Brain pericyte (primary cell): ENCODE data around the gene SLC30A1.
"Not testable (repeated sequence)": the region's sequence is repeated elsewhere in the genome, so short reads cannot be mapped to it uniquely, and the experiment has no call there.

Experiments
- DNase-seq: peaks from one replicate; pipeline ENCODE4 v3.0.0-alpha.2; 2012; ENCODE audit warnings: low read depth, low spot score

The SLC30A1 gene

DNA sequence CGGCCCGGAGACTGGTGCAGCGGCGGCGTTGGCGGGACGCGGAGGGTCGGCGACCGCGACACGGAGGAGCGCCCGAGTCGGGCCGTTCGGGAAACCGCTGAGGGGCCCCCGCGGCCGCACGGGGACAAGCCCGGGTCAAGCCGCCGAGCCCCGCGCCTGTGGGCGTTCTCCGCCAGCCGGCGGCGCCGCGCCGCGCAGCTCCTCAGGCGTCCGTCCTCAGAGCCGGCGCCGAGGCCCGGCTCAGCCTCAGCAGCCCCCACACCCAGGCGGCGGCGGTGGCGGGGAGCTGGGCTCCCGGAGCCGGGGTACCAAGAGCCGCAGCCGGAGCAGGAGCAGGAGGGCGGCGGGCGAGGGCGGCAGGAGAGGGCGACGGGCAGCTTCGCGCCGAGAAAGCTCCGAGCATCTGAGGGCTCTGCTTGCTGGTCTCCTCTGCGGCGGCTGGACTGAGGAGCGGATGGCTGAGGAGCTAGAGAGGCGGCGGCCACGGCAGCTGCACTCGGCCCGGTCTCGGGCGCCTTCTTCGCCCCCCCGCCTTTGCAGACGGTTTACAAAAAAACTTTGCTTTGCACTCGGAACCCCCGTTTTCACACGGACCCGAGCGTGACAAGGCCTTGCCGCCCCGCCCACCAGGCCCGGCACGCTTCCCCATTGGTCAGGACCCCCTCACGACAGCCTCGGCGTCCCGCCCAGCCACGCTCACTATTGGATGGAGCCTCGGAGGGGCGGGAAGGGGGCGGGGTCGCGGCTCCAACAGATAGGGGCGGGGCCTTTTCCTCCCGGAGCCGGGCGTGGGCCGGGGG, at the start of gene SLC30A1:
Gene SLC30A1, minus strand, starts transcription at position 522 of the 800 bp plus-strand sequence. CDS start 549 bp downstream, outside the sequence.
- peak; percentile 89 for DNase-seq

- no peak for DNase-seq
Observed at GRCh38 chr1:211628417-211628816, 49.5 kb upstream of the SLC30A1 start.

- DNase-seq = no peak
Observed at GRCh38 chr1:211627259-211627658, 48.3 kb upstream of the SLC30A1 start.

- not testable (repeated sequence) for DNase-seq
Observed at GRCh38 chr1:211625866-211626265, 46.9 kb upstream of the SLC30A1 start.

GRCh38 chr1:211625040-211625439, 46.1 kb upstream of the SLC30A1 start:
- DNase-seq = no peak

DNA sequence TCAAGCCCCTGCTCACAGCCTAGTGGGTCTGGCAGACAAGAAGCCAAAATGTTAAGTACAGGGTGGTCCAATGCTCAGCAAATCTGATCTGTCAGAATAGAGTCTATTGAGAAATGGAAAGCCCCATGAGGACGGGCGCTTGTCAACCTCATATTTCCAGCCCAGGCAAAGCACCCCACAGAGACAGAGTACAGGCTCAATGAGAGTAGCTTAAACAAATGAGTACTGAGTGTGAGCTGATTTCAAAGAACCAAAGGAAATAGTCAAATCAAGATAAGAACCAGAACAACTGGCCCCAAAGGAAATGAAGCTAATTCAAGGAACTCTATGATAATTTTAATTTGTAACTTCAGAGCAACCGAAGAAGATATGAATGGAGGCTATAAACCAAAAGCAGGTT, 44.6 kb upstream of the SLC30A1 start:
- DNase-seq = no peak

DNA sequence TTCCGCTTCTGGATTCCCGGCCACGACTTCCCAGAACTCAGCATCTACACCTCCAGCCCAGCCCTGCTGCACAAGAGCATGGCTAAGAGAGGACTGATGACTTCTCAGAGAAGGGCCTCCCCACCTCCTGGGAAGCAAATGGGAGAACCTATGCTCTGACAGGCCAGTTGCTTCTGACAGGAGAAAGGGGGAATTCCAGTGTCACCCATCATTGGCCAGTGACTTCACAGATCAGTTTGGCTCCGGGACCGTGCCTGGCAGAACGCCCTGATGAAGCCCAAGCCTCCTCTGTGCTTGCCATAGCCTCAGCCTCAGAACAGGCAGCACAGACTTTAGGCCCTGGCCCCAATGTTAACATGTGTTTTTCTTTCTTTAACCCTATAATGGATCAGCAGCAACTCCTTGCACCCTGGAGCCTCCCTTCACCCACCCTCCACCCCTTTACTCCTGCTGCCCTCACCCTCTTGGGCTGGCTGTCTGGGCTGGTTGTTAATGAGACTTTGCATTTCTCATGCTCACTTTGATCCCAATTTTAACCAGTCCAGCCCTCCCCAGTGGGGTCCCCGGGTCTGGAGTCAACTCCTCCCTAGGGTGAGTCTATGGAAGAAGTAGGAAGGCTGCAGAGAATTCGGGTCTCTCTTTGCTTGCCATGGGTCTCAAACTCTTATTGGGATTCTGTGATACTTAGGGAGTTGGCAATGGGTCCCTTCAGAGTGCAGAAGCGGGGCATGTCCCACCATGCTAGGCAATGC, 42.7 kb upstream of the SLC30A1 start:
- no peak for DNase-seq

DNA sequence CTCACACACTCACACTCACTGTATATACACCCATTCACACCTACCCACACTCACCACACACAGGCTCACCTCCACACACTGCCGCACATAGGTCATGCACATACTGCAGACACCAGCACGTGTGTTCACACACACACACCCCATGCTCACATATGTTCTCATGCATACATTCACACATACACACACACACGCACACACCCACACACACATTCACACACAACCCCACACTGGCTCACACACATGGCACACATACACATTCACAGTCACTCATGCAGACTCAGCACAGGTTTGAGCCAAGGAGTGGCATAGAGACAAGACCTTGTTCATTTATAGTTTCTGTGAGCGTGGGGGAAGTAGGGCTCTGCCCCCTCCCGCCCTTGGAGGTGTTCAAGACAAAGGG, 41.1 kb upstream of the SLC30A1 start:
- DNase-seq = no peak

GRCh38 chr1:211619033-211619996, 40.4 kb upstream of the SLC30A1 start:
- no peak for DNase-seq

- no peak for DNase-seq
Observed at GRCh38 chr1:211616965-211617297, 38.0 kb upstream of the SLC30A1 start.

DNA sequence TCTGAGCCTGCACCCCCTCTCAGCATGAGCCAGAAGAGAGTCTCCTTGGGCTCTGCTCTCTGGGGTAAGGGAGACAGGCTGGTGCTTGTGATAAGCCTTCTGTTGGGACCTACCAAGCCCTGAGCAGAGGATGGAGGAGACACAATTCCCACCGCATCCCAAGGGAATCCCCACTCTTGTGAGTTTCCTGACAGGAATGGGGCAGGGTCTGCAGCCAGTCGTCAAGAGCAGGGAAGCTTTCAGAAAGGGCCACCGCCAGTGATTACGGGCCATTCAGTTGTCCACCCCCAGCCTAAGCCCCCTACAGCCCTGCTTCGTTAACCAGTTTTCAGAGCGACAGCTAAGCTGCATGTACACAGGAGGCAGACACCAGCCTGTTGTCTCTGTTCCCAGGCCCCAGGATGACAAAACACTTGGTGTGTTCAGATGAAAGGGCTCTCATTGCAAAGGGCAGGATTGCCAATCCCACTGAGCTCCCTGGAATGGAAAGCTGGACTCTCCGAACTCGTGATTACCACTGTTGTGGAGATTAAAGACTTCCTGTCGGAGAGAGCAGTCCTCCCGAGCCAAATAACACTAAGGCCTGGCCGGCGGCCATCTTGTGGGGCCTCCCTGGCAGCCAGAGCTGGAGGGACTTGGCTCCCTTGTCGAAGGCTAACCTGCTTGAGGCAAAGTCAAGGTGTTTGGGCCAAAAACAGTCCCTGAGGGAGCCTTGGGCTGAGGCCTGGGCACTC, 37.4 kb upstream of the SLC30A1 start:
- DNase-seq = no peak

GRCh38 chr1:211614615-211615014, 35.7 kb upstream of the SLC30A1 start:
- no peak for DNase-seq

DNA sequence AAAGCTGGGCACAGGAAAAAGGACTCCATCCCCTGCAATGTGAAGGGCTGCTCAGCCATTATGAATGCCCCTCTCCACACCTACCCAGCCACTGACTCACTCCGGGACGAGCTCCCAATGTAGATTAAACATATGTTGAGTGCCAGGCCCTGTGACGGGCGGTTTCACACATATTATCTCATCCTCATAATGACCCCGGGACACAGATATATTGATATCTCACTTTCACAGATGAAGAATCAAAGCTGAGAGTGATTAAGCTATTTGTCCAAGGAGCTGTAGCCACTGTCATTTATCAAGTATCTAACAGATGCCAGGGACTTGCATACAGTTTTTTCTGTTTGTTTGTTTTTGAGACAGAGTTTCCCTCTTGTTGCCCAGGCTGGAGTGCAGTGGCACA, 35.0 kb upstream of the SLC30A1 start:
- DNase-seq = no peak

DNA sequence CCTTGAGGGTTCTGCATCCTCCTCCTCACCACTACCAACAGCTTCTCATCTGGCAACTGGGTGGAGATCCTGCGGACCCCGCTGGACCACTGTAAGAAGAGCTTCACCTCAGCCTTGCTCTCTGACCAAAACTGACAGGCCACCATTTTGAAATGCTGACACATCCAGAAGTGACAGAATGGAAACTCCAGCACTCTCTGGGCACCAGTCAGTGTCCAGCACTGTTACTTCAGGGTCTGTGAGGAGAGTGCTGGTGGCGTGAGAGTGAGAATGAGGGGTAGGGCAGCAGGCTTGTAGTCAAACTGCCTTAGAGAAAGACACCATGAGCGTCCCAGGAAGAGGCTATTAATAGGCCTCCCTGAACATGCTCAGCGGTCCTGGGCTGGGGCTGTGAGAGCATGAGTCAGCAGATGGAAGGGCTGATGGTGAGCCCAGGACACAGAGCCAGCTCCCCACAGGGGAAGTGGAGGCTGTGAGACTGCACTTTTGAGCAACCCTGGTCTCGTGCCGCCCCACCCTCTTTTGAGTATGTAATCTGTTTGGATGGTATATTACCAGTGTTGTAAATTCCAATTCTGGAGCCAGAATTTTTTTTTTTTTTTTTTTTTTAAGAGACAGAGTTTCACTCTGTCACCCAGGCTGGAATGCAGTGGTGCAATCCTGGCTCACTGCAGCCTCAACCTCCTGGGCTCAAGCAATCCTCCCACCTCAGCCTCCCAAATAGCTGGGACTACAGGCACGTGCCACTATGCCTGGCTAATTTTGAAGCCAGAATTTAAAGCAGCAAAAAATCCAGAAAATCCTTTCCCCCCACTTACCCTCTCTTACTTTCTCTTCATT, 34.4 kb upstream of the SLC30A1 start:
- DNase-seq = peak; percentile 66

DNA sequence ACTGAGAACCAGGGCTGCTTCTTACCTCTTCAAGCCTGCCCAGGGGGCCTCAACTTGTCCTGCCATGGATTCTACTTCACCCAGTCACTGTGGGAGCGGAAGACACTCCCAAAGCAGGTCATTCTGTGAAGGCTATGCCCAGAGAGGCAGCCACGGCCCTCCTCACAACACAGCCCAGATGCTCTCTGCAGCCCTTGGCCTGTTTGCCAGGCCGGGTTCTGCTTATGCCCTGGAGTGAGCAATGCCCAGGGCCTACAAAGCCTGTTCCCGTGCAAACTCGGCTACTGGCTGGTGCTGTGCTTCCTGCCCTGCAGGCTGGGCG, 33.8 kb upstream of the SLC30A1 start:
- DNase-seq = no peak

- DNase-seq = no peak
Observed at GRCh38 chr1:211611818-211612217, 32.9 kb upstream of the SLC30A1 start.

GRCh38 chr1:211610779-211611556, 32.0 kb upstream of the SLC30A1 start:
- DNase-seq = no peak

DNA sequence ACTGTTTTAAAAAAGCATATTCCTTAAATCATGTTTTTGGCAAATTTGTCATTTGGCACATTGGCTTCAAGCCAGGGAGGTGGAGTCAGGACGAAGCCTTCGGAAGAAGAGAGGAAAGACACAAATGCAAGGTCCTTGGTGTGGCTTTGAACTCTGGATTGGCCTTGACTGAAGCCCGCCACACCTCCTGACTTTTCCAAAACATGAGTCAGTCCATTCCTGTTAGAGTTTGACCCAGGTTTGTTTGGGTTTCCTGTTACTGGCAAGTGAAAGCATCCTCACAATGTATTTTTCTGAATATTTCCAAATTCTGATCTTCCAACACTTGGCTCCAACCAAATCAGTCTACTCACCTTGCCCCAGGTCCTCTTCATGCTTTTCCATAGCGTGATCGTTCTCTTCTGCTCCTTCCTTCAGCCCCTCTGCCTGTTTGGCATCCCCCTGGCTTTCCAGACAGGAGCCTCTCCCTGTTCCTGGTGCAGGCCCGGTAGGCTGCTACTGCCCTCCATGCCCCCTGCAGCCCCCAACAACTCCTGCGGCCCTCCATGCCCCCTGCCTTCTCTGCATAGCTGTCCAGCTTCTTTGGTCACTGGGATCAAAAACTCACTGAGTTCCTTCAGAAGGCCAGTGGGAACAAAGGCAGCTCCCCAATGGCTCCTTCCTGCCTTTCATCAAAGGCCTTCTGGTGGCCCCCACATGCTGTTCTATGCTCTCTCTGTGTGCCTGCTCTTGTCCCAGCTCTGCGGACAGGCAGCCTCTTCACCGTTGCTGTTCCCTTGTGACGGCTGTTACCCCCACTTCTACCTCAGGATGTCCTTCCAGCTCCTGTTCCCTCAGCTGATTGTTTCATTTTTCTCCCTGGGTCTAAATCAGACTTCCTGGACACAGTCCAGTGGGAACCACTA, 30.4 kb upstream of the SLC30A1 start:
- no peak for DNase-seq
